Neuronal stem cell (in vitro differentiated cells): ENCODE data around the gene CD226.

Experiments used
- DNase-seq: peaks from one replicate; pipeline ENCODE4 v3.0.0-alpha.2; 2013; ENCODE audit warnings: low spot score
- H2AFZ ChIP-seq: one replicate; pipeline ENCODE4 v1.6.1; 2013; ENCODE audit warnings: mild to moderate bottlenecking, low read length, inconsistent platforms
- H2AK5ac ChIP-seq: 2 replicates; pipeline ENCODE4 v1.6.1; 2013; ENCODE audit warnings: low read depth, mild to moderate bottlenecking, inconsistent platforms, low read length, moderate library complexity, mixed read lengths
- H2BK120ac ChIP-seq: 2 replicates; pipeline ENCODE4 v1.6.1; 2013; ENCODE audit warnings: low read depth, mild to moderate bottlenecking, inconsistent platforms, low read length, moderate library complexity, mixed read lengths
- H2BK12ac ChIP-seq: one replicate; pipeline ENCODE4 v1.6.1; 2013; ENCODE audit warnings: low read length, inconsistent platforms
- H2BK15ac ChIP-seq: 2 replicates; pipeline ENCODE4 v1.6.1; 2013; ENCODE audit warnings: mild to moderate bottlenecking, low read length, inconsistent platforms, mixed read lengths
- H2BK5ac ChIP-seq: one replicate; pipeline ENCODE4 v1.6.1; 2013; ENCODE audit warnings: inconsistent platforms, mild to moderate bottlenecking, low read length, moderate library complexity
- H3K14ac ChIP-seq: one replicate; pipeline ENCODE4 v1.6.1; 2013; ENCODE audit warnings: low read length, inconsistent platforms
- H3K18ac ChIP-seq: 2 replicates; pipeline ENCODE4 v1.6.1; 2013; ENCODE audit warnings: low read length, inconsistent platforms
- H3K23ac ChIP-seq: 2 replicates; pipeline ENCODE4 v1.6.1; 2013; ENCODE audit warnings: low read depth, mild to moderate bottlenecking, mixed read lengths, low read length, inconsistent platforms; ENCODE audit not compliant: poor library complexity
- H3K27ac ChIP-seq: replicated peaks from 3 replicates; pipeline ENCODE4 v1.5.1; 2013; ENCODE audit warnings: low read length, inconsistent platforms
- H3K27me3 ChIP-seq, 3 experiments: 2 replicates each; pipeline ENCODE4 v1.6.1; 2013; ENCODE audit warnings: low read length in 3 of 3, mild to moderate bottlenecking in 2 of 3, inconsistent platforms in 1 of 3, low read depth in 1 of 3, mixed read lengths in 1 of 3, moderate library complexity in 1 of 3; ENCODE audit not compliant: control insufficient read depth in 3 of 3, insufficient read depth in 3 of 3
- H3K36me3 ChIP-seq, 2 donors: replicated peaks in 1 of 2; 2 replicates each; pipeline ENCODE4 v1.6.1; 2013; ENCODE audit warnings: low read length in 2 of 2; ENCODE audit not compliant: control insufficient read depth in 2 of 2, insufficient read depth in 2 of 2
- H3K4ac ChIP-seq: 2 replicates; pipeline ENCODE4 v1.6.1; 2013; ENCODE audit warnings: inconsistent platforms, mild to moderate bottlenecking, low read length, moderate library complexity
- H3K4me1 ChIP-seq, 2 donors: 1 replicate in 1 of 2; 2 replicates in 1 of 2; pipeline ENCODE4 v1.6.1; 2013; ENCODE audit warnings: low read length in 2 of 2, low read depth in 1 of 2; ENCODE audit not compliant: control insufficient read depth in 2 of 2, insufficient read depth in 1 of 2
- H3K4me2 ChIP-seq: one replicate; pipeline ENCODE4 v1.6.1; 2013; ENCODE audit warnings: mild to moderate bottlenecking, low read length, inconsistent platforms; ENCODE audit not compliant: insufficient read depth, poor library complexity, severe bottlenecking
- H3K4me3 ChIP-seq, 2 donors: 2 replicates each; pipeline ENCODE4 v1.5.1; 2013; ENCODE audit warnings: low read length in 2 of 2, mild to moderate bottlenecking in 2 of 2, inconsistent platforms in 1 of 2, moderate library complexity in 1 of 2
- H3K79me1 ChIP-seq: one replicate; pipeline ENCODE4 v1.6.1; 2013; ENCODE audit warnings: low read depth, mild to moderate bottlenecking, inconsistent platforms, low read length, moderate library complexity
- H3K9ac ChIP-seq: one replicate; pipeline ENCODE4 v1.6.1; 2013; ENCODE audit warnings: mild to moderate bottlenecking, low read depth, low read length, inconsistent platforms; ENCODE audit not compliant: poor library complexity
- H3K9me3 ChIP-seq, 2 donors: replicated peaks in 1 of 2; 2 replicates each; pipeline versions ENCODE3 to v1.6.1; 2013; ENCODE audit warnings: low read length in 2 of 2, mild to moderate bottlenecking in 2 of 2, inconsistent platforms in 1 of 2, low read depth in 1 of 2, mixed read lengths in 1 of 2, moderate library complexity in 1 of 2; ENCODE audit not compliant: control insufficient read depth in 2 of 2, insufficient read depth in 1 of 2
- H4K8ac ChIP-seq: one replicate; pipeline ENCODE4 v1.6.1; 2013; ENCODE audit warnings: low read depth, mild to moderate bottlenecking, inconsistent platforms, low read length, moderate library complexity
- H4K91ac ChIP-seq: one replicate; pipeline ENCODE4 v1.6.1; 2013; ENCODE audit warnings: low read length, low read depth, mild to moderate bottlenecking, inconsistent platforms; ENCODE audit not compliant: poor library complexity
- WGBS, 2 donors: extraction: QIAGEN DNeasy Blood & Tissue Kit; methylation state at CpG; one replicate each; pipeline ENCODE4 v1.1.7; 2013; ENCODE audit warnings: missing lambda C conversion rate in 2 of 2, mixed read lengths in 1 of 2; ENCODE audit not compliant: insufficient read length in 2 of 2, insufficient replicate concordance in 1 of 2; ENCODE audit errors: extremely low coverage in 2 of 2; 5-methylcytosine and 5-hydroxymethylcytosine counted together

Gene CD226

GRCh38 chr18:69963196-69963595 lies 15.5 kb upstream of the CD226 start:
- H3K4ac ChIP-seq = no peak overlapping the region
- no peaks in the 10 kb centered on the region for H3K79me1 ChIP-seq
- no peak for DNase-seq
- H3K23ac ChIP-seq = no peak overlapping the region
- no CpG with 5 or more reads among the region's 4 CpGs for WGBS, 2 donors
- no peak overlapping the region for H2BK12ac ChIP-seq
- H2AFZ ChIP-seq = no peak overlapping the region
- no peak overlapping the region for H4K8ac ChIP-seq
- no peak overlapping the region for H3K4me3 ChIP-seq
- H2AK5ac ChIP-seq = no peak overlapping the region
- H3K4me2 ChIP-seq = no peak overlapping the region
- no peak overlapping the region for H3K27ac ChIP-seq
- H3K4me1 ChIP-seq = no peaks in the 10 kb centered on the region
- no peak overlapping the region for H4K91ac ChIP-seq
- H3K36me3 ChIP-seq = no peaks in the 10 kb centered on the region
- no peaks in the 10 kb centered on the region for H3K27me3 ChIP-seq
- no peak overlapping the region for H2BK15ac ChIP-seq
- H3K9ac ChIP-seq = no peak overlapping the region
- no peaks in the 10 kb centered on the region for H3K9me3 ChIP-seq
- no peak overlapping the region for H2BK5ac ChIP-seq
- no peak overlapping the region for H3K14ac ChIP-seq
- no peak overlapping the region for H2BK120ac ChIP-seq
- no peak overlapping the region for H3K18ac ChIP-seq

- H3K27ac ChIP-seq = no peak overlapping the region
- no peaks in the 10 kb centered on the region for H3K27me3 ChIP-seq
- H3K4me3 ChIP-seq = no peak overlapping the region
- no peaks in the 10 kb centered on the region for H3K36me3 ChIP-seq
- no peak overlapping the region for H2BK12ac ChIP-seq
- H3K9me3 ChIP-seq = no peaks in the 10 kb centered on the region
- H4K8ac ChIP-seq = no peak overlapping the region
- no peaks in the 10 kb centered on the region for H3K79me1 ChIP-seq
- H3K23ac ChIP-seq = no peak overlapping the region
- H3K4ac ChIP-seq = no peak overlapping the region
- H4K91ac ChIP-seq = no peak overlapping the region
- H3K4me1 ChIP-seq = peaks cover 0 to under 1% of the 10 kb centered on the region in 2 donors
- no peak overlapping the region for H2BK120ac ChIP-seq
- no peak overlapping the region for H3K18ac ChIP-seq
- H2BK15ac ChIP-seq = no peak overlapping the region
- H2AFZ ChIP-seq = no peak overlapping the region
- no peak overlapping the region for H3K4me2 ChIP-seq
- DNase-seq = no peak
- H2AK5ac ChIP-seq = no peak overlapping the region
- H2BK5ac ChIP-seq = no peak overlapping the region
- H3K14ac ChIP-seq = no peak overlapping the region
- WGBS, 2 donors = no CpG with 5 or more reads among the region's 3 CpGs
- H3K9ac ChIP-seq = no peak overlapping the region
These were observed 14.0 kb upstream of the CD226 start for GRCh38 chr18:69961718-69962117.

GRCh38 chr18:69958422-69958821 lies 10.7 kb upstream of the CD226 start:
- H2AFZ ChIP-seq = no peak overlapping the region

GRCh38 chr18:69957747-69958146 lies 10.1 kb upstream of the CD226 start:
- Histone ChIP-seq H3K9ac (no peak overlapping the region), H2AK5ac (no peak overlapping the region), H3K18ac (no peak overlapping the region), H3K23ac (no peak overlapping the region), H3K27ac (no peak overlapping the region), H4K91ac (no peak overlapping the region), H3K4me2 (no peak overlapping the region), H2AFZ (no peak overlapping the region), H3K36me3 (no peaks in the 10 kb centered on the region), H2BK12ac (no peak overlapping the region), H3K4me1 (peaks cover 0 to 1% of the 10 kb centered on the region in 2 donors), H2BK15ac (no peak overlapping the region), H3K14ac (no peak overlapping the region), H3K4me3 (no peak overlapping the region), H3K9me3 (no peaks in the 10 kb centered on the region), H3K4ac (no peak overlapping the region), H3K27me3 (no peaks in the 10 kb centered on the region), H2BK120ac (no peak overlapping the region), H2BK5ac (no peak overlapping the region), H3K79me1 (no peaks in the 10 kb centered on the region), H4K8ac (no peak overlapping the region)
- DNase-seq = no peak
- WGBS, 2 donors = no CpG with 5 or more reads among the region's 3 CpGs

More at GRCh38 chr18:69958422-69958821, 10.7 kb upstream of the CD226 start:
- Histone ChIP-seq H3K14ac (no peak overlapping the region), H4K91ac (no peak overlapping the region), H3K18ac (no peak overlapping the region), H3K9ac (no peak overlapping the region), H3K4me1 (peaks cover 0 to 1% of the 10 kb centered on the region in 2 donors), H2BK15ac (no peak overlapping the region), H3K79me1 (no peaks in the 10 kb centered on the region), H3K23ac (no peak overlapping the region), H2AK5ac (no peak overlapping the region), H2BK12ac (no peak overlapping the region), H3K36me3 (no peaks in the 10 kb centered on the region), H4K8ac (no peak overlapping the region), H3K27me3 (no peaks in the 10 kb centered on the region), H3K4me3 (no peak overlapping the region), H3K4ac (no peak overlapping the region), H3K27ac (no peak overlapping the region), H2BK5ac (no peak overlapping the region), H2BK120ac (no peak overlapping the region), H3K4me2 (no peak overlapping the region), H3K9me3 (no peaks in the 10 kb centered on the region)
- DNase-seq = no peak
- no CpG with 5 or more reads among the region's 5 CpGs for WGBS, 2 donors
